Uterus (tissue), 2 donors: ENCODE measurements around the gene SLC6A18.
"Not testable (repeated sequence)": the region's sequence is repeated elsewhere in the genome, so short reads cannot be mapped to it uniquely, and the experiment has no call there.

ENCODE experiments used
- POLR2A ChIP-seq, 2 donors: fragments of 450-650 bp; IDR thresholded peaks; one replicate each; pipeline ENCODE4 v1.6.1; 2016; ENCODE audit warnings: antibody characterized with exemption in 2 of 2, mild to moderate bottlenecking in 1 of 2, moderate library complexity in 1 of 2
- TF ChIP-seq, protein P1 (sequence below), 4 experiments: fragments of 200-600 bp in 2 of 4; fragments of 450-650 bp in 2 of 4; sonication (generic) in 2 of 4; IDR thresholded peaks; one replicate each; pipeline ENCODE4 v1.5.1; 2016 to 2019; ENCODE audit warnings: antibody characterized with exemption in 4 of 4, mild to moderate bottlenecking in 2 of 4, moderate library complexity in 1 of 4

DNA sequence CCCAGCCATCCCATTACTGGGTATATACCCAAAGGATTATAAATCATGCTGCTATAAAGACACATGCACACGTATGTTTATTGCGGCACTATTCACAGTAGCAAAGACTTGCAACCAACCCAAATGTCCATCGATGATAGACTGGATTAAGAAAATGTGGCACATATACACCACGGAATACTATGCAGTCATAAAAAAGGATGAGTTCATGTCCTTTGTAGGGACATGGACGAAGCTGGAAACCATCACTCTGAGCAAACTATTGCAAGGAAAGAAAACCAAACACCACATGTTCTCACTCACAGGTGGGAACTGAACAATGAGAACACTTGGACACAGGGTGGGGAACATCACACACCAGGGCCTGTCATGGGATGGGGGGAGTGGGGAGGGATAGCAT is 42.3 kb downstream of the SLC6A18 start:
- TF ChIP-seq, protein P1, sequence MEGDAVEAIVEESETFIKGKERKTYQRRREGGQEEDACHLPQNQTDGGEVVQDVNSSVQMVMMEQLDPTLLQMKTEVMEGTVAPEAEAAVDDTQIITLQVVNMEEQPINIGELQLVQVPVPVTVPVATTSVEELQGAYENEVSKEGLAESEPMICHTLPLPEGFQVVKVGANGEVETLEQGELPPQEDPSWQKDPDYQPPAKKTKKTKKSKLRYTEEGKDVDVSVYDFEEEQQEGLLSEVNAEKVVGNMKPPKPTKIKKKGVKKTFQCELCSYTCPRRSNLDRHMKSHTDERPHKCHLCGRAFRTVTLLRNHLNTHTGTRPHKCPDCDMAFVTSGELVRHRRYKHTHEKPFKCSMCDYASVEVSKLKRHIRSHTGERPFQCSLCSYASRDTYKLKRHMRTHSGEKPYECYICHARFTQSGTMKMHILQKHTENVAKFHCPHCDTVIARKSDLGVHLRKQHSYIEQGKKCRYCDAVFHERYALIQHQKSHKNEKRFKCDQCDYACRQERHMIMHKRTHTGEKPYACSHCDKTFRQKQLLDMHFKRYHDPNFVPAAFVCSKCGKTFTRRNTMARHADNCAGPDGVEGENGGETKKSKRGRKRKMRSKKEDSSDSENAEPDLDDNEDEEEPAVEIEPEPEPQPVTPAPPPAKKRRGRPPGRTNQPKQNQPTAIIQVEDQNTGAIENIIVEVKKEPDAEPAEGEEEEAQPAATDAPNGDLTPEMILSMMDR (IDR thresholded peaks at IDR 0.05) = not testable (repeated sequence)
- not testable (repeated sequence) for TF ChIP-seq POLR2A (IDR thresholded peaks at IDR 0.05)
